NCI-H146 treated with DMSO at 0.1 percent for 48 hours (cell line): ENCODE results near the gene AGPAT1.

Experiments used
- DNase-seq: peaks from one replicate; lab custom pipeline; 2025; ENCODE audit not compliant: unreplicated experiment; lab: John Stamatoyannopoulos, UW

AGPAT1 gene

GRCh38 chr6:32126880-32127279 is 49.0 kb downstream of the AGPAT1 start:
- DNase-seq: no peak

GRCh38 chr6:32123681-32124080 is 52.2 kb downstream of the AGPAT1 start:
- DNase-seq: no peak

- no peak for DNase-seq
These were observed 55.3 kb downstream of the AGPAT1 start for GRCh38 chr6:32120573-32121059.

- DNase-seq: peak; percentile 41
These were observed 56.9 kb downstream of the AGPAT1 start for GRCh38 chr6:32118782-32119628.
